Body of pancreas (tissue), 4 donors: Measurements from ENCODE around the gene BTBD9. TPM values are rescaled to one million over a fixed set of nuclear protein-coding genes. Genes with fewer than 3 reads are reported as not detected.
"Not testable (repeated sequence)": the region's sequence is repeated elsewhere in the genome, so short reads cannot be mapped to it uniquely, and the experiment has no call there.

Experiments
- ATAC-seq: fragments of 150-250 bp; one replicate; pipeline ENCODE4 v1.9.1; 2016
- DNase-seq, 4 donors: peaks; one replicate each; pipeline ENCODE4 v3.0.0-alpha.2; 2019
- H3K27ac ChIP-seq, 4 donors: fragments of 200-600 bp; sonication (generic); 1 replicate in 3 of 4; 2 replicates in 1 of 4; pipeline versions ENCODE4 v1.5.1 to v1.6.1; 2016 to 2019; ENCODE audit warnings: mild to moderate bottlenecking in 1 of 4, mixed read lengths in 1 of 4, moderate library complexity in 1 of 4
- H3K27me3 ChIP-seq, 2 donors: fragments of 200-600 bp; sonication (generic); one replicate each; pipeline ENCODE4 v1.6.0; 2016; ENCODE audit warnings: mild to moderate bottlenecking in 1 of 2
- H3K36me3 ChIP-seq, 2 donors: fragments of 200-600 bp; sonication (generic); replicated peaks in 1 of 2; 2 replicates each; pipeline ENCODE4 v1.5.1; 2016; ENCODE audit warnings: low read depth in 2 of 2; ENCODE audit not compliant: insufficient read depth in 1 of 2
- H3K4me1 ChIP-seq: fragments of 200-600 bp; sonication (generic); one replicate; pipeline ENCODE4 v1.6.0; 2016
- H3K4me3 ChIP-seq, 2 donors: fragments of 200-600 bp; sonication (generic); 1 replicate in 1 of 2; 2 replicates in 1 of 2; pipeline ENCODE4 v1.5.1; 2016 to 2019
- H3K9me3 ChIP-seq, 3 donors: fragments of 200-600 bp; sonication (generic); 1 replicate in 2 of 3; 2 replicates in 1 of 3; pipeline ENCODE4 v1.5.1; 2016
- CTCF ChIP-seq, 7 experiments: fragments of 450-650 bp in 4 of 7; fragments of 200-600 bp in 3 of 7; sonication (generic) in 3 of 7; IDR thresholded peaks; one replicate each; pipeline ENCODE4 v1.5.1; 2016 to 2019; ENCODE audit warnings: antibody characterized with exemption in 7 of 7
- POLR2A ChIP-seq, 3 donors: fragments of 450-650 bp; IDR thresholded peaks; one replicate each; pipeline ENCODE4 v1.6.1; 2016; ENCODE audit warnings: antibody characterized with exemption in 3 of 3, mild to moderate bottlenecking in 2 of 3
- WGBS, 2 donors: methylation state at CpG; one replicate each; pipeline ENCODE4 v1.1.5; 2017; 5-methylcytosine and 5-hydroxymethylcytosine counted together
- intact Hi-C: fragments of 100-400 bp; cut with DNase I; formaldehyde crosslinking; loops from one replicate; pipeline ENCODE4 v1.15.1; 2023
- total RNA-seq, 2 donors: library from RNA; depleted of rRNA; stranded (reverse); fragments of >200 nt; gene quantifications; one replicate each; pipeline ENCODE4 v1.1.0, GENCODE V29; 2016

BTBD9 gene
- total RNA-seq, 2 donors from 2014 or later = 11.9 to 29.3 TPM

GRCh38 chr6:38625217-38625616 is 14.5 kb downstream of the BTBD9 start:
- ATAC-seq = no peak
- intact Hi-C loops = no loop called here
- Histone ChIP-seq H3K27ac (no peak overlapping the region), H3K36me3 (no peaks in the 10 kb centered on the region), H3K4me1 (no peaks in the 10 kb centered on the region), H3K9me3 (no peaks in the 10 kb centered on the region), H3K4me3 (no peak overlapping the region), H3K27me3 (no peaks in the 10 kb centered on the region)
- 96 to 100% methylated on average over 1 of the region's 1 CpG for WGBS, 2 donors
- no peak for DNase-seq
- TF ChIP-seq POLR2A (IDR thresholded peaks at IDR 0.05) (no peak), CTCF (IDR thresholded peaks at IDR 0.05) (no peak)

- H3K27ac ChIP-seq, H3K9me3 ChIP-seq, ATAC-seq, DNase-seq, H3K27me3 ChIP-seq, H3K4me3 ChIP-seq, H3K4me1 ChIP-seq, intact Hi-C loops, H3K36me3 ChIP-seq: not testable (repeated sequence)
- WGBS, 2 donors = 39 to 58% methylated on average over 1 of the region's 1 CpG
Measured at GRCh38 chr6:38619342-38619741, 20.4 kb downstream of the BTBD9 start.

- H3K4me1 ChIP-seq, H3K27me3 ChIP-seq, H3K4me3 ChIP-seq, intact Hi-C loops, DNase-seq, ATAC-seq, H3K27ac ChIP-seq, H3K36me3 ChIP-seq, H3K9me3 ChIP-seq: not testable (repeated sequence)
- WGBS, 2 donors = 88 to 100% methylated on average over 1 of the region's 1 CpG
Measured at GRCh38 chr6:38618301-38618700, 21.4 kb downstream of the BTBD9 start.

GRCh38 chr6:38617856-38618255 is 21.9 kb downstream of the BTBD9 start:
- Histone ChIP-seq H3K9me3 (no peaks in the 10 kb centered on the region), H3K4me1 (no peaks in the 10 kb centered on the region), H3K27ac (no peak overlapping the region), H3K36me3 (no peaks in the 10 kb centered on the region), H3K27me3 (no peaks in the 10 kb centered on the region), H3K4me3 (no peak overlapping the region)
- 96 to 97% methylated on average over 8 of the region's 8 CpGs for WGBS, 2 donors
- no peak for TF ChIP-seq CTCF (IDR thresholded peaks at IDR 0.05)
- TF ChIP-seq POLR2A (IDR thresholded peaks at IDR 0.05) = no peak
- DNase-seq (no peak), ATAC-seq (no peak)
- intact Hi-C loops = no loop called here

GRCh38 chr6:38612143-38612965 is 27.4 kb downstream of the BTBD9 start:
- DNase-seq (no peak), ATAC-seq (no peak)
- Histone ChIP-seq H3K9me3 (no peaks in the 10 kb centered on the region), H3K27me3 (no peaks in the 10 kb centered on the region), H3K4me3 (no peak overlapping the region), H3K36me3 (no peaks in the 10 kb centered on the region), H3K4me1 (peaks cover 10% of the 10 kb centered on the region), H3K27ac (no peak overlapping the region)
- TF ChIP-seq POLR2A (IDR thresholded peaks at IDR 0.05) = no peak
- no peak for TF ChIP-seq CTCF (IDR thresholded peaks at IDR 0.05)
- intact Hi-C loops = no loop called here
- 89 to 91% methylated on average over 1 of the region's 1 CpG for WGBS, 2 donors
